NCI-H510A (cell line): ENCODE data around the gene AFF1.

Source experiments
- DNase-seq: peaks from one replicate; lab custom pipeline; 2025; lab: John Stamatoyannopoulos, UW

AFF1 gene

GRCh38 chr4:86919561-86920223, 15.1 kb upstream of the AFF1 start:
- DNase-seq: no peak

- DNase-seq: no peak
Observed at GRCh38 chr4:86921608-86922252, 13.1 kb upstream of the AFF1 start.

GRCh38 chr4:86924811-86925210, 10.0 kb upstream of the AFF1 start:
- DNase-seq: no peak

- DNase-seq: no peak
Observed at GRCh38 chr4:86926435-86927086, 8.2 kb upstream of the AFF1 start.

- DNase-seq: no peak
Observed at GRCh38 chr4:86927843-86928395, 6.9 kb upstream of the AFF1 start.

GRCh38 chr4:86928400-86929255, 6.2 kb upstream of the AFF1 start:
- DNase-seq: no peak

GRCh38 chr4:86934147-86934770, 552 bp upstream of the AFF1 start:
- no peak for DNase-seq

- DNase-seq: no peak
Observed at GRCh38 chr4:86935566-86935852, 698 bp downstream of the AFF1 start.

GRCh38 chr4:86935853-86936733, 1.3 kb downstream of the AFF1 start:
- peak; percentile 14 for DNase-seq

GRCh38 chr4:86938771-86939520, 4.1 kb downstream of the AFF1 start:
- DNase-seq: no peak

GRCh38 chr4:86939729-86940575, 5.1 kb downstream of the AFF1 start:
- DNase-seq: no peak

- DNase-seq: no peak
Observed at GRCh38 chr4:86940920-86941460, 6.2 kb downstream of the AFF1 start.

GRCh38 chr4:86942185-86942666, 7.4 kb downstream of the AFF1 start:
- no peak for DNase-seq

GRCh38 chr4:86944964-86945781, 10.4 kb downstream of the AFF1 start:
- no peak for DNase-seq

GRCh38 chr4:86946868-86947500, 12.2 kb downstream of the AFF1 start:
- DNase-seq: no peak

GRCh38 chr4:86947501-86948120, 12.8 kb downstream of the AFF1 start:
- DNase-seq: no peak

GRCh38 chr4:86948276-86948675, 13.5 kb downstream of the AFF1 start:
- no peak for DNase-seq
